Dedifferentiated amniotic fluid mesenchymal stem cell (primary cell): ENCODE data around the gene ARID1A.

Source experiments
- DNase-seq: peaks from one replicate; pipeline ENCODE4 v3.0.0-alpha.2; 2016; ENCODE audit errors: extremely low spot score

ARID1A gene

GRCh38 chr1:26827663-26828062 is 131.8 kb downstream of the ARID1A start:
- no peak for DNase-seq

DNA sequence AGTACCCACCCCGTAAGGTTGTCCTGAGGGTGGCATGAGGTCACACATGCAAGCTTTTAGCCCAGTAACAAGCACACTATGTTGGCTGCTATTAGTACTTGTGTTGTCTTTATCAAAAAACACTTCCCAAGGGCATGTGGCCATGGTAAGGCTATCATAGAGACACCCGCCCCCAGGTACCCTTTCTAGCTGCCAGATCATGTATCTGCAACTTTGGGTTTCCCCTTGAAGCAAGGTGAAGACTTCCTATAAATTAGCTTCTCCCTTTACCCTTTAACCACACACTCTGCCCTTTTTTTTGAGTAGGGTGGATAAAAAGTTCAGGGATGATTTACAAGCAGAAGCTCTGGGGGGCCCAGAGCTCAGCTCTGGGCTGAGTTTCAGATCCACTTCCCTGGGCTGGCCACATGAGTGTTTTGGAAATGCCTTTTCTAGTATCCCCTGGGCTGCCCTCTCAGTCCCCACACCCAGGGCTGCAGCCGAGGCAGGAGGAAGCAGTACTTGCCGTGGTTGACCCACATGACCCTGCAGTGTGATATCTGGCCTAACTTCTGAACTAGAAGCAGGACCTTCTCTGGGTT is 132.7 kb downstream of the ARID1A start:
- DNase-seq, result no peak

- no peak for DNase-seq
Observed at GRCh38 chr1:26829184-26829911, 133.5 kb downstream of the ARID1A start.

- DNase-seq, result no peak
Observed at GRCh38 chr1:26831059-26831458, 135.2 kb downstream of the ARID1A start.
